Measurements from ENCODE around the gene CYP46A1. TPM values are rescaled to one million over a fixed set of nuclear protein-coding genes. Genes with fewer than 3 reads are reported as not detected.

The CYP46A1 gene
- total RNA-seq, 1 experiment from 2014 or later: 0.36 TPM

DNA sequence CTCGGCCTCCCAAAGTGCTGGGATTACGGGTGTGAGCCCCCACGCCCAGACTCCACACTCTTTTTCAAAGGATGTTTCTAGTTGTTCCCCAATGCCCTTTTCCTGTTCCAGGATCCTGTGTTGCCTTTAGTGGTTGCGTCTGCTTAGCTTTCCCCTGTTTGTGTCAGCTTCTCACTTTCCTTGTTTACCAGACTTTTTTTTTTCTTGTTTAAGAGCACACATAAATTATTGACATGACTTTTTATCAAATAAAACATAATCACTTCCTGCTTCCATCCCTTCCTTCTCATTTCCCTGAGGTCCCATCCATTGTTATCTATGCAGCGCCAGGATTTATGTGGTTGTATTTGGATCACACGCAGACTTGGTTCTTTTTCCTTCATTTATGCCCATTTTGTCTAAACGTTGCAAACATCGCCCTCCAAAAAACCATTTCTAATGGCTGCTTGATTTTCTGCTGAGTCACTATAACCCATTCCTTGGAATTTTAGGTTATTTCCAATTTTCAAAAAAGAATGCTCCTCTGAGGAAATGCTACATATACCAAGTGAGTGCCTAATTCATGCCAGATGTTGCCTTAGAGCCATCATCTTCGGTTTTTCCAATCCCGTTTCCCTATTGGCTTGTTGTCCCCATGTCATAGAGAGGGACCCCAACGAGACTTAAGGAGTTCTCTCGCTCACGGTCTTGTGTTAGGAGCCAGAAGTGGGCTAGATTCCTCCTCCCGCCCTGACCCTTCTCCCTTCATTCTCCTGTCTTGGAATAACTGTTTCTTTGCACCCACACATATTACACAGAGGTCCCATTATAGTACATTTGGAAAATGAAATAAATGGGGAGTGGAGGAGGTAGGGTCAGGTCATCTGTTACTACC is 13.5 kb upstream of the CYP46A1 start:
- ATAC-seq (no peak), DNase-seq (ENCODE audit: low read depth, low spot score) (no peak)
- H3K27me3 ChIP-seq (ENCODE audit: control insufficient read depth, insufficient read depth, low read length): no peaks in the 10 kb centered on the region
- BruUV-seq (replicated peaks): no TSS peak
- H3K4me1 ChIP-seq (ENCODE audit: control insufficient read depth, insufficient read depth, low read length): no peaks in the 10 kb centered on the region
- CTCF ChIA-PET: no interaction called here
- no peak for TF ChIP-seq POLR2AphosphoS5 (IDR thresholded peaks at IDR 0.05; ENCODE audit: low read depth, low read length)
- TF ChIP-seq TCF7L2 (IDR thresholded peaks at IDR 0.05; ENCODE audit: low read depth, low read length): no peak
- TF ChIP-seq, protein P1, sequence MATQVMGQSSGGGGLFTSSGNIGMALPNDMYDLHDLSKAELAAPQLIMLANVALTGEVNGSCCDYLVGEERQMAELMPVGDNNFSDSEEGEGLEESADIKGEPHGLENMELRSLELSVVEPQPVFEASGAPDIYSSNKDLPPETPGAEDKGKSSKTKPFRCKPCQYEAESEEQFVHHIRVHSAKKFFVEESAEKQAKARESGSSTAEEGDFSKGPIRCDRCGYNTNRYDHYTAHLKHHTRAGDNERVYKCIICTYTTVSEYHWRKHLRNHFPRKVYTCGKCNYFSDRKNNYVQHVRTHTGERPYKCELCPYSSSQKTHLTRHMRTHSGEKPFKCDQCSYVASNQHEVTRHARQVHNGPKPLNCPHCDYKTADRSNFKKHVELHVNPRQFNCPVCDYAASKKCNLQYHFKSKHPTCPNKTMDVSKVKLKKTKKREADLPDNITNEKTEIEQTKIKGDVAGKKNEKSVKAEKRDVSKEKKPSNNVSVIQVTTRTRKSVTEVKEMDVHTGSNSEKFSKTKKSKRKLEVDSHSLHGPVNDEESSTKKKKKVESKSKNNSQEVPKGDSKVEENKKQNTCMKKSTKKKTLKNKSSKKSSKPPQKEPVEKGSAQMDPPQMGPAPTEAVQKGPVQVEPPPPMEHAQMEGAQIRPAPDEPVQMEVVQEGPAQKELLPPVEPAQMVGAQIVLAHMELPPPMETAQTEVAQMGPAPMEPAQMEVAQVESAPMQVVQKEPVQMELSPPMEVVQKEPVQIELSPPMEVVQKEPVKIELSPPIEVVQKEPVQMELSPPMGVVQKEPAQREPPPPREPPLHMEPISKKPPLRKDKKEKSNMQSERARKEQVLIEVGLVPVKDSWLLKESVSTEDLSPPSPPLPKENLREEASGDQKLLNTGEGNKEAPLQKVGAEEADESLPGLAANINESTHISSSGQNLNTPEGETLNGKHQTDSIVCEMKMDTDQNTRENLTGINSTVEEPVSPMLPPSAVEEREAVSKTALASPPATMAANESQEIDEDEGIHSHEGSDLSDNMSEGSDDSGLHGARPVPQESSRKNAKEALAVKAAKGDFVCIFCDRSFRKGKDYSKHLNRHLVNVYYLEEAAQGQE (IDR thresholded peaks at IDR 0.05; ENCODE audit: insufficient read depth in 1 of 2, low read depth in 2 of 2, low read length in 1 of 2): no peak
- TF ChIP-seq, protein P2, sequence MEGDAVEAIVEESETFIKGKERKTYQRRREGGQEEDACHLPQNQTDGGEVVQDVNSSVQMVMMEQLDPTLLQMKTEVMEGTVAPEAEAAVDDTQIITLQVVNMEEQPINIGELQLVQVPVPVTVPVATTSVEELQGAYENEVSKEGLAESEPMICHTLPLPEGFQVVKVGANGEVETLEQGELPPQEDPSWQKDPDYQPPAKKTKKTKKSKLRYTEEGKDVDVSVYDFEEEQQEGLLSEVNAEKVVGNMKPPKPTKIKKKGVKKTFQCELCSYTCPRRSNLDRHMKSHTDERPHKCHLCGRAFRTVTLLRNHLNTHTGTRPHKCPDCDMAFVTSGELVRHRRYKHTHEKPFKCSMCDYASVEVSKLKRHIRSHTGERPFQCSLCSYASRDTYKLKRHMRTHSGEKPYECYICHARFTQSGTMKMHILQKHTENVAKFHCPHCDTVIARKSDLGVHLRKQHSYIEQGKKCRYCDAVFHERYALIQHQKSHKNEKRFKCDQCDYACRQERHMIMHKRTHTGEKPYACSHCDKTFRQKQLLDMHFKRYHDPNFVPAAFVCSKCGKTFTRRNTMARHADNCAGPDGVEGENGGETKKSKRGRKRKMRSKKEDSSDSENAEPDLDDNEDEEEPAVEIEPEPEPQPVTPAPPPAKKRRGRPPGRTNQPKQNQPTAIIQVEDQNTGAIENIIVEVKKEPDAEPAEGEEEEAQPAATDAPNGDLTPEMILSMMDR (IDR thresholded peaks at IDR 0.05): no peak
- TF ChIP-seq SIN3A (IDR thresholded peaks at IDR 0.05; ENCODE audit: borderline replicate concordance, insufficient read depth, low read depth, low read length): no peak
- H3K9me3 ChIP-seq (ENCODE audit: control insufficient read depth, insufficient read depth, low read depth, low read length): no peaks in the 10 kb centered on the region
- no peak overlapping the region for H3K27ac ChIP-seq (ENCODE audit: low read length)
- in situ Hi-C loops (cut with HindIII; ENCODE audit: low pct_unique_long_range_greater_than_20kb, low sequenced_read_pairs) (no loop called here), intact Hi-C loops (cut with micrococcal nuclease; ENCODE audit: unreplicated experiment) (no loop called here)
- H3K4me3 ChIP-seq (ENCODE audit: low read depth in 2 of 2, low read length in 2 of 2): no peak overlapping the region
- H3K36me3 ChIP-seq (ENCODE audit: control insufficient read depth, insufficient read depth, low read length): no peaks in the 10 kb centered on the region
- POLR2A ChIA-PET: no interaction called here

DNA sequence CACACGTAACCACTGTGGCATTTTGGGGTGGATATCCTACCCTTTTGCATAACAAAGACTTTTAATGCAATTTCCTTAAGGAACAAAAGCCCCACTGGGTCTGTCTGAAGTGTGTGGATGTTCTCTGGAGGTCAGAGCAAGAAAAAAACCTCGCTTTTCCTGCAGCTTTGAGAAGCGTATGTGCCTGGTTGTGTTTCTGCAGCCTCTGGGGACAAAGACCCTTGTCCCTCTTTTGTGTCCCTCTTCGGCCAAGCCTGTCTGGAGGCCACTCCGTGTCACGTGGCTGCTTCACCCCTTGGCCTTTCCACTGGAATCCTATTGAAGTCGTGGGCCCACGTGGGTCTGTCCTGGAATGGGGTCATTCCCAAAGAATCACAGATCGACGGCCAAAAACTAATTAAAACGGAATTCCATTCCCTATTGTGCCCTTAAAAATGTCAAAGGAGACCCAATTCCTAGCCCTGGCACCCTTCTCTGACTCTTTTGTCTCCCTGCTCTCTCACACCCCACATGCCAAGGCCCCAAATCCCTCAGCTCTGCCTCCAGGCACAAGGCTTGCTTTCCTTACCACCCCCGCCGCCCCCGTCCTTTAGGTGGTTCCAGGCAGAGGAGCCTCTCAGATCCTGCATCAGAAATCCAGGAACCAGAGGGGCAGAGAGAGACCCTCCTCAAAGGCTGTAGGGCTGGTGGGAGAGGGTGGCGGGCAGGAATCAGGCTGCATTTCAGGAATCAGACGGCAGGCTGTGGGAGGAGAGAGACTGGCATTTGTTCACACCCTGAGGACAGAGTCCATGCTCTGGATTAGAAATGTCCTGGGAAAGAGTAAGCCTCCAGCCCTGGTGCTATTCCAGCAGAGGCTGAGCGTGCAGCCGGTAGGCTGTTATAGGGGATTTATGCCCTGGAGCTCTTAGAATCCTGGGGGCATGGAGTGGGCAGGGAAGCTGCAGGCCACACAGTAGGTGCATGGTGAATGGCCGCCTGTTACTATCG is 12.6 kb upstream of the CYP46A1 start:
- CTCF ChIA-PET: no interaction called here
- Histone ChIP-seq H3K9me3 (ENCODE audit: control insufficient read depth, insufficient read depth, low read depth, low read length) (no peaks in the 10 kb centered on the region), H3K4me1 (ENCODE audit: control insufficient read depth, insufficient read depth, low read length) (no peaks in the 10 kb centered on the region), H3K27me3 (ENCODE audit: control insufficient read depth, insufficient read depth, low read length) (no peaks in the 10 kb centered on the region), H3K4me3 (ENCODE audit: low read depth in 2 of 2, low read length in 2 of 2) (no peak overlapping the region), H3K36me3 (ENCODE audit: control insufficient read depth, insufficient read depth, low read length) (no peaks in the 10 kb centered on the region), H3K27ac (ENCODE audit: low read length) (no peak overlapping the region)
- intact Hi-C loops (cut with micrococcal nuclease; ENCODE audit: unreplicated experiment): no loop called here
- POLR2A ChIA-PET: no interaction called here
- no TSS peak for BruUV-seq (replicated peaks)
- TF ChIP-seq SIN3A (IDR thresholded peaks at IDR 0.05; ENCODE audit: borderline replicate concordance, insufficient read depth, low read depth, low read length) (no peak), POLR2AphosphoS5 (IDR thresholded peaks at IDR 0.05; ENCODE audit: low read depth, low read length) (no peak), TCF7L2 (IDR thresholded peaks at IDR 0.05; ENCODE audit: low read depth, low read length) (no peak)
- TF ChIP-seq, protein P1 (IDR thresholded peaks at IDR 0.05; ENCODE audit: insufficient read depth in 1 of 2, low read depth in 2 of 2, low read length in 1 of 2): no peak
- TF ChIP-seq, protein P2 (IDR thresholded peaks at IDR 0.05): no peak
- in situ Hi-C loops (cut with HindIII; ENCODE audit: low pct_unique_long_range_greater_than_20kb, low sequenced_read_pairs): no loop called here
- ATAC-seq (no peak), DNase-seq (ENCODE audit: low read depth, low spot score) (no peak)

Data from Panc1 (cell line).